Prostate gland (tissue), 2 donors: ENCODE measurements around the gene B3GLCT.

Experiments
- POLR2AphosphoS5 ChIP-seq: sonication (generic); formaldehyde crosslinking; IDR thresholded peaks from one replicate; pipeline ENCODE4 v1.6.1; 2017; ENCODE audit warnings: antibody characterized with exemption
- TF ChIP-seq, protein P1 (sequence below), 4 experiments: fragments of 200-600 bp in 2 of 4; fragments of 450-650 bp in 2 of 4; sonication (generic) in 2 of 4; IDR thresholded peaks; 1 replicate in 3 of 4; 2 replicates in 1 of 4; pipeline ENCODE4 v1.5.1; 2016 to 2019; ENCODE audit warnings: antibody characterized with exemption in 4 of 4, mild to moderate bottlenecking in 2 of 4, moderate library complexity in 2 of 4

GRCh38 chr13:31204592-31204991, 4.8 kb downstream of the B3GLCT start:
- TF ChIP-seq, protein P1, sequence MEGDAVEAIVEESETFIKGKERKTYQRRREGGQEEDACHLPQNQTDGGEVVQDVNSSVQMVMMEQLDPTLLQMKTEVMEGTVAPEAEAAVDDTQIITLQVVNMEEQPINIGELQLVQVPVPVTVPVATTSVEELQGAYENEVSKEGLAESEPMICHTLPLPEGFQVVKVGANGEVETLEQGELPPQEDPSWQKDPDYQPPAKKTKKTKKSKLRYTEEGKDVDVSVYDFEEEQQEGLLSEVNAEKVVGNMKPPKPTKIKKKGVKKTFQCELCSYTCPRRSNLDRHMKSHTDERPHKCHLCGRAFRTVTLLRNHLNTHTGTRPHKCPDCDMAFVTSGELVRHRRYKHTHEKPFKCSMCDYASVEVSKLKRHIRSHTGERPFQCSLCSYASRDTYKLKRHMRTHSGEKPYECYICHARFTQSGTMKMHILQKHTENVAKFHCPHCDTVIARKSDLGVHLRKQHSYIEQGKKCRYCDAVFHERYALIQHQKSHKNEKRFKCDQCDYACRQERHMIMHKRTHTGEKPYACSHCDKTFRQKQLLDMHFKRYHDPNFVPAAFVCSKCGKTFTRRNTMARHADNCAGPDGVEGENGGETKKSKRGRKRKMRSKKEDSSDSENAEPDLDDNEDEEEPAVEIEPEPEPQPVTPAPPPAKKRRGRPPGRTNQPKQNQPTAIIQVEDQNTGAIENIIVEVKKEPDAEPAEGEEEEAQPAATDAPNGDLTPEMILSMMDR (IDR thresholded peaks at IDR 0.05): no peak
- TF ChIP-seq POLR2AphosphoS5: no peak
